ENCODE results near the gene EEF1E1.
"Not testable (repeated sequence)": the region's sequence is repeated elsewhere in the genome, so short reads cannot be mapped to it uniquely, and the experiment has no call there.

Gene EEF1E1

DNA sequence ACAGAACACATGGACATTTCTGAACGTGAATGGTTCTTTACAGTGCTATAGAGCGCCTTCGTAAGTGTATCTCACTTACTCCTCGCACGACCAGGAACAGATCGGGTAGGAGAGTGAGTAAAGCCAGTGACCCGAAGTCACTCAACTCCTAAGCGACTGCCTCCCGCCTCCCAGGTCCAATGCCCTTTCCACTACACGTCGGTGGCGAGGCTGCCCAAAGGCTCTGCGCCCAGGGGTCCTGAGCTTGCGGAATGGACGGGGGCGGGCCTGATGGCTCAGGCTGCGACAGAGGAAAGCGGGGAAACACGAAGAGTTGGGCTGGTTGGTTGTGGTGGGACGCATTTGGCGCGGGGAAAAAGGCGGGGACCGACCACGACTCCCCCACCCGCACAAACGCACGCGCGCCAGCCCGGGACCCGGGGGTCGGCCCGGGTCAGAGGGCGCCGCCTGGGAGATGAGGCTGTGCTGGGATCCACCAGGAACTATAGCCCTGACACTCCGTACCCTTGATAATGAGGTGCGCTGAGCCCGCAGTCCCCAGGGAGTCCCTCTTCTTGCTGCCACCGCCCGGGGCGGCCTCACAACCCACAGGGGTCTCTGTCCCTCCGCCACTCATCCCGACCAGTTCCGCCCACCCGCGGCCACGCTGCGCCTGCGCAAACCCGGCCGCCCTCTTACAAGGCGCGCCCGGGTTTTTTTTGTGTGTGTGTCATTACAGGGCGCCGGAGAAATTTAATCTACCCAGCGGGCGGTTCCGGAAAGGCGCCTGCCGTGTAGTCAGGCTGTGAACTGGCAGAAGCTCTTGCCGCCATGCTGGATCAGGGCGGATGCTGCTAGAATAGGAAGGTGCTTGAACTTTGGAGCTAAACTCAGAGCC lies 38.3 kb downstream of the EEF1E1 start, which contains the start of gene BLOC1S5:
TSS of gene BLOC1S5 (minus strand) at position 629 of the 877 bp plus-strand sequence. CDS start at position 616, 13 bp downstream.
- peak within 1 kb of the TSS; percentile 83 for H3K9ac ChIP-seq (ENCODE audit: insufficient read length)
- H3K36me3 ChIP-seq (ENCODE audit: insufficient read depth, low read length), result peaks cover 21% of the 10 kb centered on the region
- TF ChIP-seq EZH2 (IDR thresholded peaks at IDR 0.05), result no peak
- peak; percentile 93 for TF ChIP-seq POLR2AphosphoS5 (IDR thresholded peaks at IDR 0.05; ENCODE audit: borderline replicate concordance, low read depth, low read length)
- H3K27ac ChIP-seq, result peak within 1 kb of the TSS; percentile 93
- peak within 1 kb of the TSS; percentile 92 for H3K4me3 ChIP-seq
- peak; percentile 92 for DNase-seq (ENCODE audit: low read depth, low spot score)
- H3K9me3 ChIP-seq (ENCODE audit: low read depth, low read length), result no peaks in the 10 kb centered on the region

DNA sequence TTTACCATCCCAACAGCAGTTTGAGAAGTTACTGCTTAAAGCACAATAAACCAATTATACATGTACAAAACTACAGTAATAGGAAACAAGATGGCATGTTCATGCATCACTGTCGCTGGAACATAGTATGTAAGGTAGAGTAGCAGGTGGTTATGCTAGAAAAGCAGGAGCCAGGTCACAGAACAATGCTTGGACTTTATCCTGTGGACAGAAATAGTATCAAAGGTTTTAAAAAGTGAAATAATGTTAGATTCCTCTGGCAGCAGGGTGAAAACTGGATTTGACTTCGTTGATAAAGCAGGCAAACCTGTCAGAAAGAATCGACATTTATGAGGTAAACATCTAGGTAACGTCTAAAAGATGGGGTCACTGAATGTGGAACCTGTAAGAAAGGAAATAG lies 40.6 kb downstream of the EEF1E1 start:
- no peak for TF ChIP-seq FOXP2 (optimal IDR thresholded peaks at IDR 0.05; ENCODE audit: control extremely low read depth, extremely low read length, insufficient read depth)
- TF ChIP-seq EZH2 (IDR thresholded peaks at IDR 0.05), result no peak
- TF ChIP-seq POLR2AphosphoS5 (IDR thresholded peaks at IDR 0.05; ENCODE audit: borderline replicate concordance, low read depth, low read length), result no peak
- no peak for DNase-seq (ENCODE audit: low read depth, low spot score)

DNA sequence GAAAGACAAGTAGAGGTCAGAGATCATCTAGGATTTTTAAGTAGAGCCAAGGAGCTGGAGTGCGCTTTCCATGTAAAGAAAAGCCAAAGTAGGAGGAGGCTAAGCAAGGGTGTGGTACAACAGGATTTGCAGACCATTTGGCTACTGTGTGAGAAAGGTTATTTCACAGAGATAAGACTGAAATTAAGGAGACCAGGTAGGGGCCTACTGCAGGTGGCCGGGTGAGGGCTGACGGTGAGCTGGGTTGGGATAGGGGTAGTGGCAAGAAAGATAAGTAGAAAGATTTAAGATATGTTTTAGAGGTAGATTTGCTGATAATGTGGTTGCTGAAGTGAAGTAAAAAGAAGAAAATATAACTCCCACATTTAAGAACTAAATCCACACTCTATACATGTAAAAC lies 42.0 kb downstream of the EEF1E1 start:
- DNase-seq (ENCODE audit: low read depth, low spot score), result no peak
- Histone ChIP-seq H3K4me3 (no peak overlapping the region), H3K9ac (ENCODE audit: insufficient read length) (no peak overlapping the region), H3K27ac (peak overlapping the region; percentile 34; the same call in 1 of the 2 replicates), H3K36me3 (ENCODE audit: insufficient read depth, low read length) (peaks cover 48% of the 10 kb centered on the region), H3K9me3 (ENCODE audit: low read depth, low read length) (no peaks in the 10 kb centered on the region)
- TF ChIP-seq FOXP2 (optimal IDR thresholded peaks at IDR 0.05; ENCODE audit: control extremely low read depth, extremely low read length, insufficient read depth), result no peak

More for the DNA sequence above, 40.6 kb downstream of the EEF1E1 start:
- Histone ChIP-seq H3K9me3 (ENCODE audit: low read depth, low read length) (no peaks in the 10 kb centered on the region), H3K4me3 (no peak overlapping the region), H3K9ac (ENCODE audit: insufficient read length) (no peak overlapping the region), H3K36me3 (ENCODE audit: insufficient read depth, low read length) (peaks cover 35% of the 10 kb centered on the region), H3K27ac (no peak overlapping the region)

DNA sequence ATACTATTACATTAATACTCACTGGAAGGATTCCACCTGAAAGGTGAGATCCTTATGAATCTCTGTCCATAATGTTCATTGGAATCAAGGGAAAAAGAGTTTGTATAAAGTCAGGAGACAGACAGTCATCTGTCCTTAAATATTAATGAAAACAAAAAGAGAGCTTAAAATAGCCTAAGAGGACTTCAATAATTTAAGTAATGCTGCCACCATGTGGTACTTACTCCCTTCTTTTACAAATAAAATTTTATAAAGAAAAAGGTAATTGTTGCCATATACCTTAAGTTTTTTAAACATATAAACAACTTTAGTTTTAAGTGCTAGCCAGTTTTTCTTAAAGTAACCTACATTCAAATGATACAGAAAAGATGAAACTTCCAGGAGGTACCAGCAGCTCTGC lies 43.2 kb downstream of the EEF1E1 start:
- TF ChIP-seq FOXP2 (optimal IDR thresholded peaks at IDR 0.05; ENCODE audit: control extremely low read depth, extremely low read length, insufficient read depth) (no peak), EZH2 (IDR thresholded peaks at IDR 0.05) (no peak), POLR2AphosphoS5 (IDR thresholded peaks at IDR 0.05; ENCODE audit: borderline replicate concordance, low read depth, low read length) (no peak)
- peaks cover 51% of the 10 kb centered on the region for H3K36me3 ChIP-seq (ENCODE audit: insufficient read depth, low read length)
- H3K9ac ChIP-seq (ENCODE audit: insufficient read length), result no peak overlapping the region
- H3K27ac ChIP-seq, result no peak overlapping the region
- no peaks in the 10 kb centered on the region for H3K9me3 ChIP-seq (ENCODE audit: low read depth, low read length)
- H3K4me3 ChIP-seq, result no peak overlapping the region
- DNase-seq (ENCODE audit: low read depth, low spot score), result peak; percentile 51

DNA sequence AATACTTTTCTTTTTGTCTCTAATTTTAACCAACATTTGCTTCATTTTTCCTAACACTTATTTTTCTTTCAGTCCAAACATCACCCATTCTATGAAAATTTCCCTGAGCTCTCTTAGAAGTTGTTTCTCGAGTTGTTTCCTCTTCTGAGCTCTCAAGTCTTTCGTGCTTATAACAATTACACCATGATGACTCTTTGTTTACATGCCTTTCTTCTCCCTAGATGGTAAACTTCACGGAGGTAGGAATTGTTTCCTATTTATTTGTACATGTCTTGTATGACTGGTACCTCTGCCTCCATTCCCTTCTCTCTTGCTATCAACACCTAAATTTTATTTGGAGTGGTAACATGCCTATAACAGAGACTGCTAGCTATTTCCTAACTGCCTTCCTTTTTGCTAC lies 44.6 kb downstream of the EEF1E1 start:
- Histone ChIP-seq H3K9ac (ENCODE audit: insufficient read length) (peak overlapping the region; percentile 52), H3K36me3 (ENCODE audit: insufficient read depth, low read length) (peaks cover 52% of the 10 kb centered on the region), H3K4me3 (no peak overlapping the region), H3K27ac (peak overlapping the region; percentile 51), H3K9me3 (ENCODE audit: low read depth, low read length) (no peaks in the 10 kb centered on the region)
- TF ChIP-seq FOXP2 (optimal IDR thresholded peaks at IDR 0.05; ENCODE audit: control extremely low read depth, extremely low read length, insufficient read depth) (no peak), POLR2AphosphoS5 (IDR thresholded peaks at IDR 0.05; ENCODE audit: borderline replicate concordance, low read depth, low read length) (no peak), EZH2 (IDR thresholded peaks at IDR 0.05) (no peak)
- no peak for DNase-seq (ENCODE audit: low read depth, low spot score)

DNA sequence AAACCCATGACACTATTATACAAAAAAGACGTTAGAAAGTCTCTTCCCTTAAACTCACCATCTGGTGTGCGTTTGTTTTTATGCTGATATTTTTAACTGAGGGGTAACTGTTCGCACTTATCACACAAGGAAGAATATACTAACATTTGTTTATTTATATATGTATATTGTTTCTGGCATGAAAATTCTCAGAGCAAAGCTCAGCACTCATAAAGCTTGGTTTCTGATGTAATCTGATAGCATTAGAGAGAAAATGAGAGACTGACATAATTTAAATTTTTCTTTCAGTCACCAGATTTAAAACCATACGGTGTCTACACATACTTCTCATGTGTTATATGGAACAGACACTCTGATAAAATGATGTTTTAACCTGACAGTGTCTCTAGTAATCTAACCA lies 45.1 kb downstream of the EEF1E1 start:
- TF ChIP-seq POLR2AphosphoS5 (IDR thresholded peaks at IDR 0.05; ENCODE audit: borderline replicate concordance, low read depth, low read length) (no peak), EZH2 (IDR thresholded peaks at IDR 0.05) (no peak), FOXP2 (optimal IDR thresholded peaks at IDR 0.05; ENCODE audit: control extremely low read depth, extremely low read length, insufficient read depth) (no peak)
- Histone ChIP-seq H3K4me3 (no peak overlapping the region), H3K36me3 (ENCODE audit: insufficient read depth, low read length) (peaks cover 52% of the 10 kb centered on the region), H3K9ac (ENCODE audit: insufficient read length) (peak overlapping the region; percentile 52), H3K9me3 (ENCODE audit: low read depth, low read length) (no peaks in the 10 kb centered on the region), H3K27ac (peak overlapping the region; percentile 51)
- no peak for DNase-seq (ENCODE audit: low read depth, low spot score)

DNA sequence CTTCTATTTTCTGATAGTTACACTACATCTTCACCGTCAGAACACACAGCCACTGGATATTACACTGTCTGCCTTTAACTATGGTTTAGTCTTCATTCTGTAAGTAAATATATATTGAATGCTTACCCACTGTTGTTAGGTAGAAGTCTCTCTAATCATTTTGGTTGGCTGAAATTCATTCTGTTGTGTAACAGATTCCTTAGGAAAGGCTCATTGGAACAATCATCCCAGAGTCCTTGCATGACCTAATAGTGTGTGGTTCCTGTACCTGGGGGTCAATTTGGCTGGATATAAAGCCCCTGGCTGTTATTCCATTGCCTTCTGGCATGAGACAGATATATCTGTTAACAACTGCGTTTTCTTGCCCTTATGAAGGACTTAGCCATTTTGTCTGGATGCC lies 48.1 kb downstream of the EEF1E1 start:
- Histone ChIP-seq H3K36me3 (ENCODE audit: insufficient read depth, low read length) (peaks cover 40% of the 10 kb centered on the region), H3K27ac (no peak overlapping the region), H3K9me3 (ENCODE audit: low read depth, low read length) (no peaks in the 10 kb centered on the region), H3K4me3 (no peak overlapping the region), H3K9ac (ENCODE audit: insufficient read length) (no peak overlapping the region)
- DNase-seq (ENCODE audit: low read depth, low spot score), result no peak
- TF ChIP-seq FOXP2 (optimal IDR thresholded peaks at IDR 0.05; ENCODE audit: control extremely low read depth, extremely low read length, insufficient read depth) (no peak), POLR2AphosphoS5 (IDR thresholded peaks at IDR 0.05; ENCODE audit: borderline replicate concordance, low read depth, low read length) (no peak), EZH2 (IDR thresholded peaks at IDR 0.05) (no peak)

DNA sequence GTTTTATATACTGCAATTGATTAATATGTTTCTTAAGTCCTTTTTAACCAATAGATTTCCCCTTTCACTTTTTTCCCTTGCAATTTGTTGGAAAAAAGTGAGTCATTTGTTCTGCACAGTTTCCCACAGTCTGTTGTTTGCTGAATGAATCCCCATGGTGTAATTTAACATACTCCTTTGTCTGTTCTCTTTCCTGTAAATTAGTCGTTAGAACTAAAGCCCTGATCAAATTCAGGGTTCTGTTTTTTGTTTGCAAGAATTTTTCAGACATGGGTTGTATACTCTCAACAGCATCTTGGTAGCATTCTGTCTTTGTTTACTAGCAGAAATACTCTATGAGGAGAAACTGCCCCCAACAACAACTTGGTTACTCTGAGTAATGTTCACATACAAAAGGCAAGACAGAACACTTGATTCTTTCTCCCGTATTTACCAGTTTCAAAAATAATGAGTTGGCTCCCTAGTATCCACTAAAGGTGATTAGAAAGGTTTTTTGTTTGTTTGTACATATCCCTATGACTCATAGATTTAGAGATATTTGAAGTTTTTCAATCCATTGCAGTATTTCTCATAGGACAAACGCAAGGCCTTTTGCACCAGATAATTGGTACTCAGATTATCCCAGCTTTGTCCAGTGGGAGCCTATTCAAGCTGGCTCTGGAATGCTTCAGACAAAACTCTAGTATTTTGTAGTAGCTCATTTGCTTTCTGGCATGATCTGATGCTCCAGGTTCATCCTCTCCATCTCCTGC lies 54.6 kb downstream of the EEF1E1 start:
- Histone ChIP-seq H3K9ac (ENCODE audit: insufficient read length) (no peak overlapping the region), H3K36me3 (ENCODE audit: insufficient read depth, low read length) (peaks cover 11% of the 10 kb centered on the region), H3K9me3 (ENCODE audit: low read depth, low read length) (no peaks in the 10 kb centered on the region), H3K4me3 (no peak overlapping the region), H3K27ac (no peak overlapping the region)
- no peak for DNase-seq (ENCODE audit: low read depth, low spot score)
- TF ChIP-seq EZH2 (IDR thresholded peaks at IDR 0.05) (no peak), POLR2AphosphoS5 (IDR thresholded peaks at IDR 0.05; ENCODE audit: borderline replicate concordance, low read depth, low read length) (no peak), FOXP2 (optimal IDR thresholded peaks at IDR 0.05; ENCODE audit: control extremely low read depth, extremely low read length, insufficient read depth) (no peak)

DNA sequence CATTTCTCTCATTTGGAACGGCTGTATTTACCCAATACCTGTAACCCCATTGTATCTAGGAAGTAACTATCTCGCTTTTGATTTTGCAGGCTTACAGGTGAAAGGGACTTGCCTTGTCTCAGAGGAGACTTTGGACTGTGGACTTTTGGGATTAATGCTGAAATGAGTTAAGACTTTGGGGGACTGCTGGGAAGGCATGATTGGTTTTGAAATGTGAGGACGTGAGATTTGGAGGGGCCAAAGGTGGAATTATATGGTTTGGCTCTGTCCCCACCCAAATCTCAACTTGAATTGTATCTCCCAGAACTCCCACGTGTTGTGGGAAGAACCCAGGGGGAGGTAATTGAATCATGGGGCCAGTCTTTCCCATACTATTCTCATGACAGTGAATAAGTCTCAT lies 56.6 kb downstream of the EEF1E1 start:
- H3K27ac ChIP-seq; H3K4me3 ChIP-seq; DNase-seq (ENCODE audit: low read depth, low spot score); H3K9ac ChIP-seq (ENCODE audit: insufficient read length); H3K9me3 ChIP-seq (ENCODE audit: low read depth, low read length): not testable (repeated sequence)
- peaks cover 15% of the 10 kb centered on the region for H3K36me3 ChIP-seq (ENCODE audit: insufficient read depth, low read length)
